Measurements from ENCODE around the gene NSUN3.
A peak's percentile ranks its signal among the peaks of the same experiment; 100 is the strongest.
"Not testable (repeated sequence)": the region's sequence is repeated elsewhere in the genome, so short reads cannot be mapped to it uniquely, and the experiment has no call there.

The NSUN3 gene

GRCh38 chr3:94089126-94089525, 26.3 kb downstream of the NSUN3 start:
- Mint-ChIP-seq H3K27ac (no peak overlapping the region), H3K4me3 (no peak overlapping the region), H3K4me1 (ENCODE audit: low read depth) (no peaks in the 10 kb centered on the region), H3K9me3 (no peaks in the 10 kb centered on the region), H3K27me3 (no peaks in the 10 kb centered on the region), H3K36me3 (ENCODE audit: low read depth) (peaks cover 85% of the 10 kb centered on the region)
- no peak for DNase-seq

- Mint-ChIP-seq H3K4me1 (ENCODE audit: low read depth) (no peaks in the 10 kb centered on the region), H3K27me3 (no peaks in the 10 kb centered on the region), H3K9me3 (no peaks in the 10 kb centered on the region), H3K4me3 (no peak overlapping the region), H3K27ac (no peak overlapping the region), H3K36me3 (ENCODE audit: low read depth) (peaks cover 84% of the 10 kb centered on the region)
- DNase-seq = no peak
Observed at GRCh38 chr3:94092086-94092485, 29.2 kb downstream of the NSUN3 start.

GRCh38 chr3:94093151-94093550, 30.3 kb downstream of the NSUN3 start:
- H3K9me3 Mint-ChIP-seq = no peaks in the 10 kb centered on the region
- no peak overlapping the region for H3K4me3 Mint-ChIP-seq
- H3K27me3 Mint-ChIP-seq = no peaks in the 10 kb centered on the region
- no peaks in the 10 kb centered on the region for H3K4me1 Mint-ChIP-seq (ENCODE audit: low read depth)
- H3K27ac Mint-ChIP-seq = no peak overlapping the region
- DNase-seq = no peak
- peaks cover 84% of the 10 kb centered on the region for H3K36me3 Mint-ChIP-seq (ENCODE audit: low read depth)

- no peaks in the 10 kb centered on the region for H3K9me3 Mint-ChIP-seq
- DNase-seq = no peak
- peaks cover 83% of the 10 kb centered on the region for H3K36me3 Mint-ChIP-seq (ENCODE audit: low read depth)
- H3K4me3 Mint-ChIP-seq = no peak overlapping the region
- H3K27ac Mint-ChIP-seq = no peak overlapping the region
- peaks cover 4% of the 10 kb centered on the region for H3K4me1 Mint-ChIP-seq (ENCODE audit: low read depth)
- no peaks in the 10 kb centered on the region for H3K27me3 Mint-ChIP-seq
Observed at GRCh38 chr3:94095111-94095510, 32.2 kb downstream of the NSUN3 start.

GRCh38 chr3:94098452-94098851, 35.6 kb downstream of the NSUN3 start:
- peaks cover 75% of the 10 kb centered on the region for H3K36me3 Mint-ChIP-seq (ENCODE audit: low read depth)
- no peaks in the 10 kb centered on the region for H3K9me3 Mint-ChIP-seq
- H3K27me3 Mint-ChIP-seq = no peaks in the 10 kb centered on the region
- H3K4me3 Mint-ChIP-seq = no peak overlapping the region
- peaks cover 4% of the 10 kb centered on the region for H3K4me1 Mint-ChIP-seq (ENCODE audit: low read depth)
- DNase-seq = no peak
- peak overlapping the region; percentile 18 for H3K27ac Mint-ChIP-seq

GRCh38 chr3:94099311-94099710, 36.5 kb downstream of the NSUN3 start:
- no peaks in the 10 kb centered on the region for H3K27me3 Mint-ChIP-seq
- H3K36me3 Mint-ChIP-seq (ENCODE audit: low read depth) = peaks cover 75% of the 10 kb centered on the region
- H3K4me3 Mint-ChIP-seq = no peak overlapping the region
- no peak overlapping the region for H3K27ac Mint-ChIP-seq
- peaks cover 4% of the 10 kb centered on the region for H3K4me1 Mint-ChIP-seq (ENCODE audit: low read depth)
- DNase-seq = no peak
- H3K9me3 Mint-ChIP-seq = no peaks in the 10 kb centered on the region

GRCh38 chr3:94101860-94102259, 39.0 kb downstream of the NSUN3 start:
- H3K36me3 Mint-ChIP-seq (ENCODE audit: low read depth) = peaks cover 71% of the 10 kb centered on the region
- peaks cover 4% of the 10 kb centered on the region for H3K4me1 Mint-ChIP-seq (ENCODE audit: low read depth)
- no peak for DNase-seq
- H3K27me3 Mint-ChIP-seq = no peaks in the 10 kb centered on the region
- H3K4me3 Mint-ChIP-seq = no peak overlapping the region
- no peaks in the 10 kb centered on the region for H3K9me3 Mint-ChIP-seq
- H3K27ac Mint-ChIP-seq = no peak overlapping the region

- Mint-ChIP-seq H3K9me3 (no peaks in the 10 kb centered on the region), H3K27me3 (no peaks in the 10 kb centered on the region), H3K36me3 (ENCODE audit: low read depth) (peaks cover 67% of the 10 kb centered on the region), H3K4me3 (no peak overlapping the region), H3K4me1 (ENCODE audit: low read depth) (peaks cover 2% of the 10 kb centered on the region), H3K27ac (no peak overlapping the region)
- no peak for DNase-seq
Observed at GRCh38 chr3:94106268-94106667, 43.4 kb downstream of the NSUN3 start.

- H3K36me3 Mint-ChIP-seq (ENCODE audit: low read depth) = peaks cover 71% of the 10 kb centered on the region
- not testable (repeated sequence) for H3K9me3 Mint-ChIP-seq, H3K27me3 Mint-ChIP-seq
Observed at GRCh38 chr3:94110232-94110631, 47.4 kb downstream of the NSUN3 start.

GRCh38 chr3:94110854-94111253, 48.0 kb downstream of the NSUN3 start:
- peaks cover 68% of the 10 kb centered on the region for H3K36me3 Mint-ChIP-seq (ENCODE audit: low read depth)
- no peaks in the 10 kb centered on the region for H3K27me3 Mint-ChIP-seq
- H3K27ac Mint-ChIP-seq = no peak overlapping the region
- no peak for DNase-seq
- H3K4me3 Mint-ChIP-seq = no peak overlapping the region
- peaks cover 2% of the 10 kb centered on the region for H3K4me1 Mint-ChIP-seq (ENCODE audit: low read depth)
- no peaks in the 10 kb centered on the region for H3K9me3 Mint-ChIP-seq

More at GRCh38 chr3:94110232-94110631, 47.4 kb downstream of the NSUN3 start:
- not testable (repeated sequence) for DNase-seq; H3K4me1 Mint-ChIP-seq (ENCODE audit: low read depth); H3K4me3 Mint-ChIP-seq; H3K27ac Mint-ChIP-seq

GRCh38 chr3:94114666-94115065, 51.8 kb downstream of the NSUN3 start:
- no peak overlapping the region for H3K4me3 Mint-ChIP-seq
- no peak for DNase-seq
- H3K4me1 Mint-ChIP-seq (ENCODE audit: low read depth) = peaks cover 7% of the 10 kb centered on the region
- no peaks in the 10 kb centered on the region for H3K9me3 Mint-ChIP-seq
- H3K36me3 Mint-ChIP-seq (ENCODE audit: low read depth) = peaks cover 53% of the 10 kb centered on the region
- no peaks in the 10 kb centered on the region for H3K27me3 Mint-ChIP-seq
- no peak overlapping the region for H3K27ac Mint-ChIP-seq

- no peak for DNase-seq
- H3K36me3 Mint-ChIP-seq (ENCODE audit: low read depth) = peaks cover 53% of the 10 kb centered on the region
- no peaks in the 10 kb centered on the region for H3K9me3 Mint-ChIP-seq
- H3K27ac Mint-ChIP-seq = no peak overlapping the region
- no peak overlapping the region for H3K4me3 Mint-ChIP-seq
- H3K27me3 Mint-ChIP-seq = no peaks in the 10 kb centered on the region
- peaks cover 6% of the 10 kb centered on the region for H3K4me1 Mint-ChIP-seq (ENCODE audit: low read depth)
Observed at GRCh38 chr3:94115482-94115881, 52.6 kb downstream of the NSUN3 start.

GRCh38 chr3:94117729-94118128, 54.9 kb downstream of the NSUN3 start:
- DNase-seq = no peak
- Mint-ChIP-seq H3K9me3 (no peaks in the 10 kb centered on the region), H3K4me3 (no peak overlapping the region), H3K36me3 (ENCODE audit: low read depth) (peaks cover 48% of the 10 kb centered on the region), H3K4me1 (ENCODE audit: low read depth) (peaks cover 6% of the 10 kb centered on the region), H3K27ac (no peak overlapping the region), H3K27me3 (no peaks in the 10 kb centered on the region)

GRCh38 chr3:94118390-94118789, 55.5 kb downstream of the NSUN3 start:
- no peak for DNase-seq
- Mint-ChIP-seq H3K27me3 (no peaks in the 10 kb centered on the region), H3K27ac (no peak overlapping the region), H3K4me1 (ENCODE audit: low read depth) (peaks cover 6% of the 10 kb centered on the region), H3K36me3 (ENCODE audit: low read depth) (peaks cover 47% of the 10 kb centered on the region), H3K4me3 (no peak overlapping the region), H3K9me3 (no peaks in the 10 kb centered on the region)

- Mint-ChIP-seq H3K27me3 (no peaks in the 10 kb centered on the region), H3K27ac (no peak overlapping the region), H3K9me3 (no peaks in the 10 kb centered on the region), H3K4me1 (ENCODE audit: low read depth) (peaks cover 6% of the 10 kb centered on the region), H3K4me3 (no peak overlapping the region), H3K36me3 (ENCODE audit: low read depth) (peaks cover 55% of the 10 kb centered on the region)
- no peak for DNase-seq
Observed at GRCh38 chr3:94121161-94121560, 58.3 kb downstream of the NSUN3 start.

- H3K27me3 Mint-ChIP-seq = no peaks in the 10 kb centered on the region
- no peak overlapping the region for H3K4me3 Mint-ChIP-seq
- no peaks in the 10 kb centered on the region for H3K9me3 Mint-ChIP-seq
- DNase-seq = no peak
- peaks cover 6% of the 10 kb centered on the region for H3K4me1 Mint-ChIP-seq (ENCODE audit: low read depth)
- no peak overlapping the region for H3K27ac Mint-ChIP-seq
- H3K36me3 Mint-ChIP-seq (ENCODE audit: low read depth) = peaks cover 71% of the 10 kb centered on the region
Observed at GRCh38 chr3:94127115-94127514, 64.3 kb downstream of the NSUN3 start.

All from activated T-cell treated with anti-CD3 and anti-CD28 coated beads, Interleukin-2, amount 50 U/mL, for 24 hours (primary cell).